ENCODE data around the gene SELENOI.
"Not testable (repeated sequence)": the region's sequence is repeated elsewhere in the genome, so short reads cannot be mapped to it uniquely, and the experiment has no call there.

Gene SELENOI

GRCh38 chr2:26359886-26360473, 14.0 kb downstream of the SELENOI start:
- TF ChIP-seq, protein P1, sequence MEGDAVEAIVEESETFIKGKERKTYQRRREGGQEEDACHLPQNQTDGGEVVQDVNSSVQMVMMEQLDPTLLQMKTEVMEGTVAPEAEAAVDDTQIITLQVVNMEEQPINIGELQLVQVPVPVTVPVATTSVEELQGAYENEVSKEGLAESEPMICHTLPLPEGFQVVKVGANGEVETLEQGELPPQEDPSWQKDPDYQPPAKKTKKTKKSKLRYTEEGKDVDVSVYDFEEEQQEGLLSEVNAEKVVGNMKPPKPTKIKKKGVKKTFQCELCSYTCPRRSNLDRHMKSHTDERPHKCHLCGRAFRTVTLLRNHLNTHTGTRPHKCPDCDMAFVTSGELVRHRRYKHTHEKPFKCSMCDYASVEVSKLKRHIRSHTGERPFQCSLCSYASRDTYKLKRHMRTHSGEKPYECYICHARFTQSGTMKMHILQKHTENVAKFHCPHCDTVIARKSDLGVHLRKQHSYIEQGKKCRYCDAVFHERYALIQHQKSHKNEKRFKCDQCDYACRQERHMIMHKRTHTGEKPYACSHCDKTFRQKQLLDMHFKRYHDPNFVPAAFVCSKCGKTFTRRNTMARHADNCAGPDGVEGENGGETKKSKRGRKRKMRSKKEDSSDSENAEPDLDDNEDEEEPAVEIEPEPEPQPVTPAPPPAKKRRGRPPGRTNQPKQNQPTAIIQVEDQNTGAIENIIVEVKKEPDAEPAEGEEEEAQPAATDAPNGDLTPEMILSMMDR (IDR thresholded peaks at IDR 0.05; ENCODE audit: insufficient read depth, missing control alignments), result no peak
- FAIRE-seq, result no peak
- no peak for DNase-seq (ENCODE audit: insufficient read length, low spot score)

- TF ChIP-seq, protein P1 (IDR thresholded peaks at IDR 0.05; ENCODE audit: insufficient read depth, missing control alignments), result no peak
- DNase-seq (ENCODE audit: insufficient read length, low spot score), result no peak
- no peak for FAIRE-seq
Measured at GRCh38 chr2:26363323-26363722, 17.4 kb downstream of the SELENOI start.

DNA sequence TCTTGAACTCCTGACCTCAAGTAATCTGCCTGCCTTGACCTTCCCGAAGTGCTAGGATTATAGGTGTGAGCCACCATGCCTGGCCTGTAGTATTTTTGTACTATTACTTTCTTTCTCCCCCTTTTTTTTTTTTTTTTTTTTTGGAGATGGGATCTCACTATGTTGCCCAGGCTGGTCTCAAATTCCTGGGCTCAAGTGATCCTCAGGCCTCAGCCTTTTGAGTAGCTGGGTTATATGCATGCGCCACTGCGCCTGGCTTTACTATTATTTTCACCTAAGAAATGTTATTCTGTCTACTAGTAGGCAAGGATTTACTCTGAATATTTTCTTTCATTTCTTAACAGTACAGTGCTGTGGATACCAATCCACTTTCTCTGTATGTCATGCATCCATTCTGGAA, 18.0 kb downstream of the SELENOI start:
- FAIRE-seq (no peak), DNase-seq (ENCODE audit: insufficient read length, low spot score) (no peak)
- TF ChIP-seq, protein P1 (IDR thresholded peaks at IDR 0.05; ENCODE audit: insufficient read depth, missing control alignments), result no peak

DNA sequence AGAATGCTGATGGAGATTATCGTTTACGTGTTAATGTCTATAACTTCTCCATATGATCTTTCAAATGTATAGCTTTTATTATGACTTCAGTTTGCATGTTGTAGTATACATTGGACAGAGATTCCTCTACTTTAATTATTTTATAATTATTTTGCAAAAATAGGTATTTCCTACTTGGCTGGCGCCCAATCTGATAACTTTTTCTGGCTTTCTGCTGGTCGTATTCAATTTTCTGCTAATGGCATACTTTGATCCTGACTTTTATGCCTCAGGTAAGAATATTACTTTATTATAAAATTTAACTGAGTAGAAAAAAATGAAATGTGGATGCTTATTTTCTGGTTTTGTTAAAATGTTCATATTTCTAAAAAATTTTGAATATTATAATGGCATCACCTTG, 18.7 kb downstream of the SELENOI start:
- FAIRE-seq (no peak), DNase-seq (ENCODE audit: insufficient read length, low spot score) (no peak)
- TF ChIP-seq, protein P1 (IDR thresholded peaks at IDR 0.05; ENCODE audit: insufficient read depth, missing control alignments), result no peak

DNA sequence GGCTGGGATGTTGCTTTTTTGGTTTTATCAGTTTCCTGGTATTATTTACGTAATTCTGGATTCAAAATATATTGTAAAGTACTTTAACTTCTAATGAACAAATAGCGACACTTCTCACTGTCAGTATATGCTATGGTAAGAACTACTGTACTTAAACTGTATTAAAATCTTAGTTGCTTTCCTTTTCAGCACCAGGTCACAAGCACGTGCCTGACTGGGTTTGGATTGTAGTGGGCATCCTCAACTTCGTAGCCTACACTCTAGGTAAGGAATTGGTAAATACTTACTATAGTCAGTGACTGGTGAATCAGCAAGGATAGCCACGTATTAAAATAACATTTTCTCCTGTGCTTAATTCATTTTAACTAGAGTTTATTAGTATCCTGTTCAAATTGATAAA, 21.0 kb downstream of the SELENOI start:
- FAIRE-seq (no peak), DNase-seq (ENCODE audit: insufficient read length, low spot score) (no peak)
- TF ChIP-seq, protein P1 (IDR thresholded peaks at IDR 0.05; ENCODE audit: insufficient read depth, missing control alignments), result no peak

DNA sequence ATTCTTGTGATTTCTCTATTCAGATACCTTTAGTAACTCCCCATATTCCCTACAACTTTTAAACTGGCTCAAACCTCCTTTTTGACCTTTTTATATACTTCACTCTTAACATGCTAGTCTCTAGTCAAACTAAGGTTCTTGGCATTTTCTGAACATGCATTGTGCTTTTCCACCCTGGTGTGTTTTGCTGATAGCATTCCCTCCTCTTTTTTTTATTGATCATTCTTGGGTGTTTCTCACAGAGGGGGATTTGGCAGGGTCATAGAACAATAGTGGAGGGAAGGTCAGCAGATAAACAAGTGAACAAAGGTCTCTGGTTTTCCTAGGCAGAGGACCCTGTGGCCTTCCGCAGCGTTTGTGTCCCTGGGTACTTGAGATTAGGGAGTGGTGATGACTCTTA, 23.7 kb downstream of the SELENOI start:
- FAIRE-seq; DNase-seq (ENCODE audit: insufficient read length, low spot score): not testable (repeated sequence)

- not testable (repeated sequence) for FAIRE-seq; DNase-seq (ENCODE audit: insufficient read length, low spot score)
Measured at GRCh38 chr2:26370909-26371308, 25.0 kb downstream of the SELENOI start.

DNA sequence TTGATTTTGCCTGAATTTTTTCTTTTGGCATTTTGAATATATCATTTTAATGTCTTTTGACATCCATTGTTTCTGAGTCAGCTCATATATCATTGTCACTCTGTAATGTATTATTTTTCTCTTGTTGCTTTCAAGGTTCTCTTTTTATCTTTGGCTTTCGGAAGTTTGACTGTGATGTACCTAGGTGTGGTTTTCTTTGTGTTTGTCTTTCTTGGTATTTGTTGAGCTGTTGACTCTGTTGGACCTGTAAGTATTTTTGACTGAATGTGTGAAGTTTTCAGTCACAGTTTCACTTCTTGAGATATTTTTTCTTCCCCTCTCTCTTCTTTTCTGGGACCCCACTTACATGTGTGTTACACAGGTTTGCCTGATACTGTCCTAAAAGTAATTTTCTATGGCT, 30.9 kb downstream of the SELENOI start:
- DNase-seq (ENCODE audit: insufficient read length, low spot score) (no peak), FAIRE-seq (no peak)
- TF ChIP-seq, protein P1 (IDR thresholded peaks at IDR 0.05; ENCODE audit: insufficient read depth, missing control alignments), result no peak
